ENCODE results near the gene MAPK10.

Gene MAPK10

GRCh38 chr4:86354390-86354789, 5.5 kb downstream of the MAPK10 start:
- H4K20me1 ChIP-seq (ENCODE audit: insufficient read depth) = no peaks in the 10 kb centered on the region
- H3K9ac ChIP-seq = no peak overlapping the region
- H3K36me3 ChIP-seq (ENCODE audit: insufficient read depth) = no peaks in the 10 kb centered on the region
- TF ChIP-seq, protein P1, sequence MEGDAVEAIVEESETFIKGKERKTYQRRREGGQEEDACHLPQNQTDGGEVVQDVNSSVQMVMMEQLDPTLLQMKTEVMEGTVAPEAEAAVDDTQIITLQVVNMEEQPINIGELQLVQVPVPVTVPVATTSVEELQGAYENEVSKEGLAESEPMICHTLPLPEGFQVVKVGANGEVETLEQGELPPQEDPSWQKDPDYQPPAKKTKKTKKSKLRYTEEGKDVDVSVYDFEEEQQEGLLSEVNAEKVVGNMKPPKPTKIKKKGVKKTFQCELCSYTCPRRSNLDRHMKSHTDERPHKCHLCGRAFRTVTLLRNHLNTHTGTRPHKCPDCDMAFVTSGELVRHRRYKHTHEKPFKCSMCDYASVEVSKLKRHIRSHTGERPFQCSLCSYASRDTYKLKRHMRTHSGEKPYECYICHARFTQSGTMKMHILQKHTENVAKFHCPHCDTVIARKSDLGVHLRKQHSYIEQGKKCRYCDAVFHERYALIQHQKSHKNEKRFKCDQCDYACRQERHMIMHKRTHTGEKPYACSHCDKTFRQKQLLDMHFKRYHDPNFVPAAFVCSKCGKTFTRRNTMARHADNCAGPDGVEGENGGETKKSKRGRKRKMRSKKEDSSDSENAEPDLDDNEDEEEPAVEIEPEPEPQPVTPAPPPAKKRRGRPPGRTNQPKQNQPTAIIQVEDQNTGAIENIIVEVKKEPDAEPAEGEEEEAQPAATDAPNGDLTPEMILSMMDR (conservative IDR thresholded peaks at IDR 0.05; ENCODE audit: low read depth, low read length) = no peak
- H3K27ac ChIP-seq = no peak overlapping the region
- no peak overlapping the region for H3K4me3 ChIP-seq (IDR thresholded peaks at IDR 0.05; ENCODE audit: insufficient read depth, low read depth, low read length)
- no peak overlapping the region for H3K4me2 ChIP-seq
- peaks cover 5% of the 10 kb centered on the region for H3K4me1 ChIP-seq (ENCODE audit: low read depth, poor library complexity, severe bottlenecking)
- H3K27me3 ChIP-seq (ENCODE audit: insufficient read depth, low read depth) = no peaks in the 10 kb centered on the region
- no peak overlapping the region for H2AFZ ChIP-seq (ENCODE audit: low read depth)
- H3K79me2 ChIP-seq (ENCODE audit: insufficient read depth, low read depth) = no peaks in the 10 kb centered on the region

DNA sequence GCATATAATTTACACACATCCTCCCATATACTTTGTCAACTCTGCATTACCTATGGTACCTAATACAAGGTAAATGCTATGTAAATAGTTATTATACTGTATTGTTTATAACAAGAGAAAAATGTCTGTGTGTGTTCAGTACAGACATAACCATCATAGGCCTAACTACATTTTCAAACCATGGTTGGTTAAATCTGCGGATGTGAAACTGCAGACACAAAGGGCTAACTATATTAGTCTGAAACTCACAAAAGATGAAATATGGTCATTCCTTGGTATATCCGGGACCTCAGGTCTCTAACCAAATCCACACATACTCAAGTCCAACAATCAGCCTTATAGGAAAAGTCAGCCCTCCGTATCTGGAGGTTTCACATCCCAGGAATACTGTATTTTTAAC, 13.5 kb downstream of the MAPK10 start:
- TF ChIP-seq, protein P1 (conservative IDR thresholded peaks at IDR 0.05; ENCODE audit: low read depth, low read length) = no peak
- Histone ChIP-seq H3K79me2 (ENCODE audit: insufficient read depth, low read depth) (no peaks in the 10 kb centered on the region), H2AFZ (ENCODE audit: low read depth) (no peak overlapping the region), H3K27ac (no peak overlapping the region), H3K27me3 (ENCODE audit: insufficient read depth, low read depth) (no peaks in the 10 kb centered on the region), H3K9ac (no peak overlapping the region), H4K20me1 (ENCODE audit: insufficient read depth) (no peaks in the 10 kb centered on the region), H3K4me2 (no peak overlapping the region), H3K36me3 (ENCODE audit: insufficient read depth) (no peaks in the 10 kb centered on the region), H3K4me1 (ENCODE audit: low read depth, poor library complexity, severe bottlenecking) (no peaks in the 10 kb centered on the region), H3K4me3 (IDR thresholded peaks at IDR 0.05; ENCODE audit: insufficient read depth, low read depth, low read length) (no peak overlapping the region)

GRCh38 chr4:86344127-86344526, 15.7 kb downstream of the MAPK10 start:
- no peaks in the 10 kb centered on the region for H3K36me3 ChIP-seq (ENCODE audit: insufficient read depth)
- no peak overlapping the region for H3K4me2 ChIP-seq
- H3K4me1 ChIP-seq (ENCODE audit: low read depth, poor library complexity, severe bottlenecking) = no peaks in the 10 kb centered on the region
- no peak overlapping the region for H3K4me3 ChIP-seq (IDR thresholded peaks at IDR 0.05; ENCODE audit: insufficient read depth, low read depth, low read length)
- H3K79me2 ChIP-seq (ENCODE audit: insufficient read depth, low read depth) = no peaks in the 10 kb centered on the region
- TF ChIP-seq, protein P1 (conservative IDR thresholded peaks at IDR 0.05; ENCODE audit: low read depth, low read length) = no peak
- no peaks in the 10 kb centered on the region for H4K20me1 ChIP-seq (ENCODE audit: insufficient read depth)
- H2AFZ ChIP-seq (ENCODE audit: low read depth) = no peak overlapping the region
- no peak overlapping the region for H3K9ac ChIP-seq
- no peak overlapping the region for H3K27ac ChIP-seq
- no peaks in the 10 kb centered on the region for H3K27me3 ChIP-seq (ENCODE audit: insufficient read depth, low read depth)

- no peak overlapping the region for H2AFZ ChIP-seq (ENCODE audit: low read depth)
- no peaks in the 10 kb centered on the region for H3K79me2 ChIP-seq (ENCODE audit: insufficient read depth, low read depth)
- H4K20me1 ChIP-seq (ENCODE audit: insufficient read depth) = no peaks in the 10 kb centered on the region
- no peak overlapping the region for H3K27ac ChIP-seq
- H3K9ac ChIP-seq = no peak overlapping the region
- no peaks in the 10 kb centered on the region for H3K36me3 ChIP-seq (ENCODE audit: insufficient read depth)
- TF ChIP-seq, protein P1 (conservative IDR thresholded peaks at IDR 0.05; ENCODE audit: low read depth, low read length) = no peak
- no peaks in the 10 kb centered on the region for H3K27me3 ChIP-seq (ENCODE audit: insufficient read depth, low read depth)
- H3K4me3 ChIP-seq (IDR thresholded peaks at IDR 0.05; ENCODE audit: insufficient read depth, low read depth, low read length) = no peak overlapping the region
- no peak overlapping the region for H3K4me2 ChIP-seq
- no peaks in the 10 kb centered on the region for H3K4me1 ChIP-seq (ENCODE audit: low read depth, poor library complexity, severe bottlenecking)
These were observed 20.9 kb downstream of the MAPK10 start for GRCh38 chr4:86338989-86339388.
